GM18858 (cell line): ENCODE measurements around the gene CARMIL1.
"Not testable (repeated sequence)": the region's sequence is repeated elsewhere in the genome, so short reads cannot be mapped to it uniquely, and the experiment has no call there.

Experiments
- ATAC-seq: cut with Tn5 transposase; IDR thresholded peaks from one replicate; pipeline ENCODE4 v1.9.1; 2021; ENCODE audit not compliant: unreplicated experiment

Gene CARMIL1

GRCh38 chr6:25434921-25435320, 155.7 kb downstream of the CARMIL1 start:
- ATAC-seq, result no peak

DNA sequence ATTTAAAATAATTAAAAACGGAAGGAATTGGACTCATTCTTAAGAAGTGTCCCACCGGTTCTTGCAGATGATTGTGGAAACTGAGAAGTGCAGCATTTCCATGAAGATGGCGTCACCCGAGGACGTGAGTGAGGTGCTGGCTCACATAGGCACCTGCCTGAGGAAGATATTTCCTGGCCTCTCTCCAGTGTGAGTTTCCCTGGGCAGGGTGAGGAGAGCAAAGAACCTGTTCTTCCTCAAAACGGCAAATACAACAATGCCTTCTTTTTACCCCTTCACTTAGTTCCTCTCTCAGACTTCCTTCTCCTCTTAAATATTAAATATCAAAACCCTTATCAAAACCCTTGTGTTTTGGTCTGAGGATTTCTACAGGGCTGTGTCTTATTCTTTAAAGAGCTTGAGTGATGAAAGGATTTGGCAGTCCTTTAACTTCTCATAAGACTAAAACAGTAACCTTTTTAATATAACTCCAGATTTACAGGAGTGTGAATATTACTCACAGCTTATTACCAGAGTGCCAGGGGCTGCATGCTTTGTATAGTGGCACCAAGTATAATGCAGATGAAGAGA, 156.3 kb downstream of the CARMIL1 start:
- no peak for ATAC-seq

DNA sequence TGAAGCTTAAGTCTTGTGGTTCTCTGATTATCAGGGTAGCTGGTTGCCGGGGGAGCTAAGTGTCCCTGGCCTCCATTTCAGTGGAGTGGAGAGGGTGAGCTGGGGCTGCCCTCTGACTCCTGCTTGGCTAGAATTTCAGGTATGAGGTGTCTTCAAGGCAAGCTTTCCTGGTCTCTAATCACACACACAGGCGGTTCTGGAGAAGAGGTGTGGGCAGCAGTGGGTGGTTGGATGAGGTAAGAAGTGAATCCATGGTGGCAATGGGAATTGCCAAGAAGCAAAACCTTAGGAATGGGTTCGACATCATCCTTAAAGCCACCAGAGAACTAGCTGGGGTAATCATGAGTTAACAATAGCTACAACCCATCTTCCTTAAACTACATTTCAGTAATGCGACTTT, 157.6 kb downstream of the CARMIL1 start:
- no peak for ATAC-seq

DNA sequence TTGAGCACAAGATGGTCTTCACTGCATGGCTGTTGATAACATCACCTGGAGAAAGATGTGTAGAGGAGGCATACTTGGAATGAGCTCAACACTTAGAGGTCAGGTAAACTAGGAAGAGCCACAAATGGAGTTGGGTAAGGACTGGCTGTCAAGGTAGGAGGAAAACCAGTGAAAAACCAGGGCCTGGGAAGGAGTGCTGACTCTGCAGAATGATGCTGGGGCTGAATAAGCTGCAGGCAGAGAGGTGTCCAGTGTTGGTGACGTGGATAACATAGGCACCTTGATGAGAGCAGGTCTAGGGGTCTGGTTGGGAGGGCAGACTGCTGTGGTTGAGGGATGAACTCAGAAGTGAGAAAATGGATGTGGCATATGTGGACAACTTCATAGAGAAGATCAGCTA, 160.2 kb downstream of the CARMIL1 start:
- ATAC-seq, result no peak

DNA sequence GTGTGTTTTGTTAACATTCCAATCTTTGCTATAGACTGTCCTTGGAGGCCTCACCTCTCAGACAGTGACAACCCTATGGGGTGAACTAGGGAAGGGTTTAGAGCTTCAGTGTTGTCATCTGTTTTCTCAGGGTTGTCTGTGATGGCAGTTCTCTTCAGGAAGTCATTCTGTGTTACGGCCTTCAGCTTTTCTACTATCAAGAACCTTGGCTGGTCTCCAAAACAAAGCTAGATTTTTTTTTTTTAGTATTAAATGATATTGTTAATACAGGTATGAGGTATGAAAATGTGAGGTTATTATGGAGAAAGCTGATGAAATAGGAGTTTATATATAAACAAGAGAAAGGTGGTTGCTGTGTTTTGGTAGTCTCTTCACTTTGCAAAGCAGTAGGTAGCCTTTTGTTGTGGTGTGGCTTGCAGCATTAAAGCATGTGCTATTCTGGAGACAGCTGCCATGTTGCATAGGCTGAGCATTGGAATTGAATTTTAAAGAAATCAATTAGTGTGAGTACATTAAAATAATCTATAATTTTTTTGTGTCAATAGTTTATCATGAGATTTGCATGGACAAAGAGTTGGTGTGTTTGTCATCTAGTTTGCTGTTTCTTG, 162.6 kb downstream of the CARMIL1 start:
- ATAC-seq, result no peak

GRCh38 chr6:25442898-25443297, 163.7 kb downstream of the CARMIL1 start:
- no peak for ATAC-seq

GRCh38 chr6:25444521-25444920, 165.3 kb downstream of the CARMIL1 start:
- ATAC-seq, result not testable (repeated sequence)

GRCh38 chr6:25446830-25447569, 167.8 kb downstream of the CARMIL1 start:
- ATAC-seq, result no peak

- no peak for ATAC-seq
Measured at GRCh38 chr6:25447570-25447929, 168.4 kb downstream of the CARMIL1 start.

- no peak for ATAC-seq
Measured at GRCh38 chr6:25448965-25449538, 169.9 kb downstream of the CARMIL1 start.

GRCh38 chr6:25449774-25450173, 170.6 kb downstream of the CARMIL1 start:
- no peak for ATAC-seq

GRCh38 chr6:25450469-25451198, 171.5 kb downstream of the CARMIL1 start:
- ATAC-seq, result no peak

GRCh38 chr6:25452031-25452430, 172.9 kb downstream of the CARMIL1 start:
- ATAC-seq, result no peak

DNA sequence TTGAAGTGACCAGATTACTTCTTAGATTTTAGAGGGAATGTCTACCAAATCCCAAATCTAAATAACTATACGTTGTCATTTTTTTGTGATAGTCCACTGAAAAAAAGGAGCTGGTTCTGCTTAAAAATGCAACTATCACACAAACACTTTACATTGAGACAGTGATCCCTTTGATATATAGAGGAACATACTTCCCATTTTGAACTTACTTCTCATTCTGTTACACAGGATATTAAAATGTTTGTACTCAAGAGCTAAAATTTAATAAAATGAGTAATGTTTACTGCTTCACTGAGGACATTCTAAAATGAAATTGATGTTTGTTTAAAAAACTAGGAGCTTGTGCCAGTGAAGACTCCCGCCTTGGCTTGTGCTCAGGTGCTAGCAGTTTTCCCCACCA, 174.1 kb downstream of the CARMIL1 start:
- no peak for ATAC-seq

DNA sequence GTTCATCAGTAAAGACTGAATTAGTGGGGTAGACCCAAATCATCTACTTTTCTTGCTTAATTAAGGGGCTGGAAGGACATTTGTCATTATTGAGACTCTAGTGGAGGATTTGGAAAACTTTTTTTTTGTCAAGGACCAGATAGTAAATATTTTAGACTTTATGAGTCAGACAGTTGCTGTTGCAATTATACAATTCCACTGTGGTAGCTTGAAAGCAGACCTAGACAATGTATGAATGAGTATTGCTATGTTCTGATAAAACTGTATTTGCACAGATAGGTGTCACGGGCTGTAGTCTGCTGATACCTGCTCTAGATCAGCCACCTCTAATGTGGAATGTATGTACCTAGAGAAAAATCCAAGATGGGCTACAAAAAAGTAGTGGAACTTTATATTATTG, 175.0 kb downstream of the CARMIL1 start:
- no peak for ATAC-seq

- no peak for ATAC-seq
Measured at GRCh38 chr6:25456249-25457040, 177.3 kb downstream of the CARMIL1 start.

DNA sequence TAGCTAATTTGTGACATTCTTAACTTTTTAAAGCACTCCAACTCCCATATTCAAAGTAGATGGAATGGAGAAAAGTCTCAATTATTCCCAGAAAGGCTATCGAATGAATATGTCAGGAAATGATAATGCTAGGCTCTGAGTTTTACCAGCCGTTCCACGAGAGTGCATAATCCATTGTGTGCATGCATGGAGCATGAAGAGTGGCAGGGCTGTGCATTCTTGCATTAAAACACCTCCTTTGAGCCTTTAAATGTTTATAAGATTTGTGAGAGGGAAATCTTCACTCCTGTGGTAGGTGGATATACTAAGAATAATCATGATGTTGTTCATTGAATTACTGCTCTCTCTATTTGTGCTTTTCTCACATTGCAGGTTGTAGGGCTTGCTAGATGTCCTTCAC, 178.3 kb downstream of the CARMIL1 start:
- ATAC-seq, result no peak

- ATAC-seq, result no peak
Measured at GRCh38 chr6:25458485-25458884, 179.3 kb downstream of the CARMIL1 start.

DNA sequence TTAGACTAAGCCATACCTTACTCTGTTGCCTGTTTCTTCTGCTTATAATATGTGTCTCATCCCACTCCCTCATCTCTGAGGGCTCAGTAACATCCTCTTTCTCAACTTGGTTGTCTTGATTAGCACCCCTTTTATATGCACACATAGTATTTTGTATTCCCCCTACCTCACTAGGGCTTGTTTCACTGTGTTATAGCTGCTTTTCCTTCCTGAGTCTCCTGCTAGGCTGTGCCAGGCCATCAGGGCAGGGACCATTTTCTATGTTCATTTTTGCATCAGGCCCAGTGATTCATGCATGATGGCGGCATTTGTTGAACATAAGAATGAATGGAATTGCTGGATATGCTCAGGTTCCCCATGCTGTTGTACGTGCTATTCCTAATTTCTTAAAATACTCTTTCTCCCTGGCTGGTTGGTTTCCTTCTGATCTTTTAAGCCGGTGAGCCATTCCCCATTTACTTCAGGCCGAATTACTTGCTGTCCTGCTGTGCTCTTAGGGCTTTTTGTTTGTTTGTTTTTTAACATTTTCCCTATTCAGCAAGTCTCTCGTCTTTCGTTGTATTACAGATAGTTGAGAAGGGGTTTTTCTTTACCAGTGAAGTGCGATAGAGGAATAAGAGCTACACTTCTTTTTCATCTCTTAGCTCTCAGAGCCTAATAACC, 183.2 kb downstream of the CARMIL1 start:
- ATAC-seq, result no peak

- ATAC-seq, result no peak
Measured at GRCh38 chr6:25463441-25463840, 184.3 kb downstream of the CARMIL1 start.
